ENCODE measurements around the gene MINDY2. TPM values are rescaled to one million over a fixed set of nuclear protein-coding genes. Genes with fewer than 3 reads are reported as not detected.

Gene MINDY2
- total and polyA plus RNA-seq, 9 of the 15 experiments (the other 6 are each of a cell fraction or from before 2014, with no cell fraction given) = 2.4 to 15.3 (median 7.2) TPM

- H3K9ac ChIP-seq (ENCODE audit: insufficient read depth in 1 of 2, low read depth in 2 of 2, low read length in 2 of 2) = no peak overlapping the region
- in situ Hi-C loops (cut with MboI) = no loop called here
Measured at GRCh38 chr15:58764468-58764867, 6.6 kb upstream of the MINDY2 start.

More at GRCh38 chr15:58764468-58764867, 6.6 kb upstream of the MINDY2 start:
- no peak overlapping the region for H3K4me3 ChIP-seq
- H3K36me3 ChIP-seq (ENCODE audit: control insufficient read depth, insufficient read depth, low read length) = no peaks in the 10 kb centered on the region
- peak; percentile 88 for TF ChIP-seq ZFP1 (CRISPR knock-in tag; IDR thresholded peaks at IDR 0.05)
- TF ChIP-seq ZSCAN32 (CRISPR knock-in tag; IDR thresholded peaks at IDR 0.05) = no peak
- TF ChIP-seq ZNF280A (IDR thresholded peaks at IDR 0.05; ENCODE audit: low read depth, partially characterized antibody) = peak; percentile 21
- TF ChIP-seq HNRNPUL1 (IDR thresholded peaks at IDR 0.05; ENCODE audit: low read length) = no peak
- peak; percentile 65; the same call in 1 of the 2 replicates for TF ChIP-seq TRIM28 (IDR thresholded peaks at IDR 0.05)
- TF ChIP-seq ZNF644 (tag; IDR thresholded peaks at IDR 0.05; ENCODE audit: low read depth) = no peak
- TF ChIP-seq ZNF347 (CRISPR knock-in tag; IDR thresholded peaks at IDR 0.05; ENCODE audit: low read depth) = no peak
- no peak overlapping the region for H3K27ac ChIP-seq (ENCODE audit: extremely low read depth, low read depth, low read length)
- H4K20me1 ChIP-seq (replicated peaks; ENCODE audit: control insufficient read depth, insufficient read depth, low read length) = no peaks in the 10 kb centered on the region
- H3K9me1 ChIP-seq (ENCODE audit: control insufficient read depth, insufficient read depth, low read length) = no peaks in the 10 kb centered on the region
- WGBS (ENCODE audit: insufficient coverage, low coverage, missing lambda C conversion rate) = 61% methylated on average over 5 of the region's 5 CpGs
- BruUV-seq (replicated peaks) = no TSS peak
- H3K4me1 ChIP-seq (replicated peaks in 1 of 2; ENCODE audit: control insufficient read depth in 2 of 2, insufficient read depth in 2 of 2, low read length in 2 of 2) = no peaks in the 10 kb centered on the region; a peak in 2 of 5 replicates
- H3K4me2 ChIP-seq (ENCODE audit: insufficient read depth, low read length) = no peak overlapping the region
- FAIRE-seq = no peak
- no peaks in the 10 kb centered on the region for H3K27me3 ChIP-seq (ENCODE audit: control insufficient read depth in 2 of 2, insufficient read depth in 2 of 2, low read length in 2 of 2)
- no peak overlapping the region for H2AFZ ChIP-seq (ENCODE audit: low read depth, low read length)
- intact Hi-C loops (cut with micrococcal nuclease) = no loop called here
- CTCF ChIA-PET (ENCODE audit: low intra/inter-chr PET ratio) = no interaction called here
- no peaks in the 10 kb centered on the region for H3K79me2 ChIP-seq (ENCODE audit: control insufficient read depth, insufficient read depth, low read length)
- no peak for DNase-seq (ENCODE audit: extremely low read depth in 1 of 4, low spot score in 3 of 4)
- POLR2A ChIA-PET = no interaction called here
- no peak for ATAC-seq
- H3K9me3 ChIP-seq (replicated peaks; ENCODE audit: control insufficient read depth, insufficient read depth, low read depth, low read length) = peaks cover 7% of the 10 kb centered on the region

Data from K562 (cell line).